Caco-2 (cell line): ENCODE data around the gene DEFB129. TPM values are rescaled to one million over a fixed set of nuclear protein-coding genes. Genes with fewer than 3 reads are reported as not detected.

Experiments used
- BruUV-seq: library from RNA; stranded (reverse); fragments of 400-500 nt; replicated peaks from 2 replicates; lab custom pipeline; 2021; lab: Mats Ljungman, UMichigan
- CTCF ChIA-PET: fragments of 300-600 bp; sonication (Branson Sonifier 250); formaldehyde crosslinking; loops from one replicate; lab custom pipeline; 2022; ENCODE audit warnings: antibody characterized with exemption; lab: Charles Lee
- POLR2A ChIA-PET: fragments of 300-600 bp; sonication (Branson Sonifier 250); formaldehyde crosslinking; loops from one replicate; lab custom pipeline; 2022; ENCODE audit warnings: antibody characterized with exemption; lab: Charles Lee
- DNase-seq, 2 experiments: peaks; one replicate each; pipeline versions ENCODE4 v3.0.0 to v3.0.0-alpha.2; 2020 to 2022
- H3K27me3 ChIP-seq: replicated peaks from 2 replicates; pipeline ENCODE4 v1.6.0; 2011; ENCODE audit warnings: low read length; ENCODE audit not compliant: control insufficient read depth, insufficient read depth
- H3K36me3 ChIP-seq: 2 replicates; pipeline ENCODE4 v1.5.1; 2011; ENCODE audit warnings: low read length; ENCODE audit not compliant: control insufficient read depth, insufficient read depth
- H3K4me1 ChIP-seq: fragments of 250-450 bp; sonication (Bioruptor Pico); 2 replicates; pipeline ENCODE4 v1.5.1; 2020; ENCODE audit warnings: mild to moderate bottlenecking
- H3K4me3 ChIP-seq: 2 replicates; pipeline ENCODE4 v1.5.1; 2011; ENCODE audit warnings: low read depth, mild to moderate bottlenecking, control low read depth, low read length
- H3K9me3 ChIP-seq: fragments of 250-450 bp; sonication (Bioruptor Pico); 2 replicates; pipeline ENCODE4 v1.5.1; 2020; ENCODE audit warnings: mild to moderate bottlenecking, moderate library complexity
- H3K27ac Mint-ChIP-seq: one replicate; pipeline ENCODE4 v1.8.0; 2022; ENCODE audit warnings: mixed read lengths; ENCODE audit not compliant: unreplicated experiment
- H3K27me3 Mint-ChIP-seq: one replicate; pipeline ENCODE4 v1.8.0; 2022; ENCODE audit warnings: mixed read lengths; ENCODE audit not compliant: insufficient read depth, unreplicated experiment
- H3K36me3 Mint-ChIP-seq: one replicate; pipeline ENCODE4 v1.8.0; 2022; ENCODE audit warnings: mild to moderate bottlenecking, mixed read lengths; ENCODE audit not compliant: insufficient read depth, unreplicated experiment
- H3K4me1 Mint-ChIP-seq: one replicate; pipeline ENCODE4 v1.8.0; 2022; ENCODE audit warnings: low read depth, mixed read lengths; ENCODE audit not compliant: unreplicated experiment
- H3K4me3 Mint-ChIP-seq: one replicate; pipeline ENCODE4 v1.8.0; 2022; ENCODE audit warnings: mild to moderate bottlenecking, moderate library complexity, mixed read lengths; ENCODE audit not compliant: unreplicated experiment
- H3K9me3 Mint-ChIP-seq: one replicate; pipeline ENCODE4 v1.8.0; 2022; ENCODE audit warnings: mixed read lengths; ENCODE audit not compliant: unreplicated experiment
- intact Hi-C: fragments of 100-400 bp; cut with micrococcal nuclease; formaldehyde crosslinking; loops from one replicate; pipeline ENCODE4 v1.10.0; 2022; ENCODE audit not compliant: unreplicated experiment
- total RNA-seq: library from RNA; stranded (reverse); gene quantifications from 2 replicates; pipeline ENCODE4 v1.2.3, GENCODE V29; 2022
- TF ChIP-seq, protein P1 (sequence below), 2 experiments: fragments of 200-600 bp in 1 of 2; IDR thresholded peaks; 1 replicate in 1 of 2; 2 replicates in 1 of 2; pipeline versions ENCODE4 v1.5.1 to v1.8.0; 2011 to 2022; ENCODE audit warnings: antibody characterized with exemption in 1 of 2, control low read depth in 1 of 2, inconsistent platforms in 1 of 2, low read depth in 1 of 2, low read length in 1 of 2, mild to moderate bottlenecking in 1 of 2, moderate library complexity in 1 of 2; ENCODE audit not compliant: insufficient read depth in 1 of 2, severe bottlenecking in 1 of 2, unreplicated experiment in 1 of 2

DEFB129 gene
- total RNA-seq, 1 experiment from 2014 or later = not detected

DNA sequence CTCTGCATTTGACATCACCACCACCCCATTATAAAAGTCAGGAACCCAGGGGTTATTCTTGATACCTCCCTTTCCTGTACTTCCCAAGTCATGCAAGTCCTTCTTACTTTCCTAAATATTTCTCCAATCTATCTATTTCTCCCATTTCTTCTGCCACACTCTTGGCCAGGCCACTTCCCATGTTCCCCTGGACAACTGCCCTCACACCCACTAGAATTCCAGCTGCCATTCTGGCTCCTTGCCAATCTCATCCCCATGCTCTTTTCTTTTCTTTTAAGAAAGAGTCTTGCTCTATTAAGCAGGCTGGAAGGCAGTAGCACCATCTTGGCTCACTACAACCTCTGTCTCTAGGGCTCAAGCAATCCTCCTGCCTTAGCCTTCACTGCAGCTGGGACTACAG, 45.7 kb downstream of the DEFB129 start:
- CTCF ChIA-PET = no interaction called here
- H3K27ac Mint-ChIP-seq = no peak overlapping the region
- H3K4me3 ChIP-seq = no peak overlapping the region
- H3K4me3 Mint-ChIP-seq = no peak overlapping the region
- no peak for DNase-seq
- BruUV-seq = no TSS peak
- H3K27me3 ChIP-seq = no peaks in the 10 kb centered on the region
- H3K9me3 Mint-ChIP-seq = no peaks in the 10 kb centered on the region
- intact Hi-C loops = no loop called here
- H3K9me3 ChIP-seq = no peaks in the 10 kb centered on the region
- no peaks in the 10 kb centered on the region for H3K4me1 ChIP-seq
- H3K27me3 Mint-ChIP-seq = no peaks in the 10 kb centered on the region
- H3K4me1 Mint-ChIP-seq = no peaks in the 10 kb centered on the region
- H3K36me3 Mint-ChIP-seq = peaks cover 7% of the 10 kb centered on the region
- TF ChIP-seq, protein P1, sequence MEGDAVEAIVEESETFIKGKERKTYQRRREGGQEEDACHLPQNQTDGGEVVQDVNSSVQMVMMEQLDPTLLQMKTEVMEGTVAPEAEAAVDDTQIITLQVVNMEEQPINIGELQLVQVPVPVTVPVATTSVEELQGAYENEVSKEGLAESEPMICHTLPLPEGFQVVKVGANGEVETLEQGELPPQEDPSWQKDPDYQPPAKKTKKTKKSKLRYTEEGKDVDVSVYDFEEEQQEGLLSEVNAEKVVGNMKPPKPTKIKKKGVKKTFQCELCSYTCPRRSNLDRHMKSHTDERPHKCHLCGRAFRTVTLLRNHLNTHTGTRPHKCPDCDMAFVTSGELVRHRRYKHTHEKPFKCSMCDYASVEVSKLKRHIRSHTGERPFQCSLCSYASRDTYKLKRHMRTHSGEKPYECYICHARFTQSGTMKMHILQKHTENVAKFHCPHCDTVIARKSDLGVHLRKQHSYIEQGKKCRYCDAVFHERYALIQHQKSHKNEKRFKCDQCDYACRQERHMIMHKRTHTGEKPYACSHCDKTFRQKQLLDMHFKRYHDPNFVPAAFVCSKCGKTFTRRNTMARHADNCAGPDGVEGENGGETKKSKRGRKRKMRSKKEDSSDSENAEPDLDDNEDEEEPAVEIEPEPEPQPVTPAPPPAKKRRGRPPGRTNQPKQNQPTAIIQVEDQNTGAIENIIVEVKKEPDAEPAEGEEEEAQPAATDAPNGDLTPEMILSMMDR (IDR thresholded peaks at IDR 0.05; ENCODE audit: insufficient read depth in 1 of 2, low read depth in 1 of 2, low read length in 1 of 2, severe bottlenecking in 1 of 2, unreplicated experiment in 1 of 2) = no peak
- POLR2A ChIA-PET = no interaction called here
- peaks cover 2% of the 10 kb centered on the region for H3K36me3 ChIP-seq

- H3K27me3 Mint-ChIP-seq = no peaks in the 10 kb centered on the region
- Histone ChIP-seq H3K27me3 (no peaks in the 10 kb centered on the region), H3K9me3 (no peaks in the 10 kb centered on the region), H3K36me3 (peaks cover 2% of the 10 kb centered on the region), H3K4me3 (no peak overlapping the region), H3K4me1 (no peaks in the 10 kb centered on the region)
- intact Hi-C loops = no loop called here
- H3K27ac Mint-ChIP-seq = no peak overlapping the region
- no peaks in the 10 kb centered on the region for H3K9me3 Mint-ChIP-seq
- ChIA-PET POLR2A (no interaction called here), CTCF (no interaction called here)
- BruUV-seq = no TSS peak
- peaks cover 15% of the 10 kb centered on the region for H3K36me3 Mint-ChIP-seq
- peak in 1 of 2 experiments; percentile 3 for DNase-seq
- H3K4me1 Mint-ChIP-seq = no peaks in the 10 kb centered on the region
- TF ChIP-seq, protein P1 (IDR thresholded peaks at IDR 0.05; ENCODE audit: insufficient read depth in 1 of 2, low read depth in 1 of 2, low read length in 1 of 2, severe bottlenecking in 1 of 2, unreplicated experiment in 1 of 2) = no peak
- H3K4me3 Mint-ChIP-seq = no peak overlapping the region
Observed at GRCh38 chr20:273884-274283, 46.8 kb downstream of the DEFB129 start.

DNA sequence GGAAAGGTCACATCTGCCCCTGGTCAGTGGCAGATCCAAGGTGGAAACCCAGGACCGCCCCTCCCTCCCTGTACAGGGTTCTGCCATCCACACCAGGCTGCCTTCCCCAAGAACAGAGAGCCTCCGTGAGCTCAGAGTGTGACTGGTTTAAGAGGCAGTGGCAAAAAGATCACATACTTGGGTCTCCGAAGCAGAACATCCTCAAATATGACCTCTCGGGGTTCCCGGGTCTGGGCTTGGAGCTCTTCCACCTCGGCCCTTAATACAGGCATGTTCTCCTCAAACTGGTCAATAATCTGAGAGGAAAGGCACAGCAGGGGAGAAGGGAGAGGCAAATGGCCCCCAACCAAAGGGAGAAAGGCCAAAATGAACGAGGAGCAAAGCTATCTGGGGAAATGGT, 48.7 kb downstream of the DEFB129 start:
- POLR2A ChIA-PET = interaction anchor here (0.5 kb wide), 1 partner anchor 50 kb away, joined by 9 read pairs; no protein-coding TSS in a partner anchor
- peaks cover 15% of the 10 kb centered on the region for H3K36me3 Mint-ChIP-seq
- no peaks in the 10 kb centered on the region for H3K27me3 Mint-ChIP-seq
- intact Hi-C loops = no loop called here
- H3K4me1 Mint-ChIP-seq = no peaks in the 10 kb centered on the region
- no TSS peak for BruUV-seq
- H3K27me3 ChIP-seq = no peaks in the 10 kb centered on the region
- CTCF ChIA-PET = no interaction called here
- DNase-seq = peak in 1 of 2 experiments; percentile 3
- H3K9me3 Mint-ChIP-seq = no peaks in the 10 kb centered on the region
- H3K4me3 Mint-ChIP-seq = no peak overlapping the region
- H3K4me1 ChIP-seq = no peaks in the 10 kb centered on the region
- no peaks in the 10 kb centered on the region for H3K9me3 ChIP-seq
- TF ChIP-seq, protein P1 (IDR thresholded peaks at IDR 0.05; ENCODE audit: insufficient read depth in 1 of 2, low read depth in 1 of 2, low read length in 1 of 2, severe bottlenecking in 1 of 2, unreplicated experiment in 1 of 2) = no peak
- no peak overlapping the region for H3K27ac Mint-ChIP-seq
- H3K36me3 ChIP-seq = peaks cover 4% of the 10 kb centered on the region
- no peak overlapping the region for H3K4me3 ChIP-seq
